GM23338 (cell line): ENCODE measurements around the gene NPHS1. TPM values are rescaled to one million over a fixed set of nuclear protein-coding genes. Genes with fewer than 3 reads are reported as not detected.
A peak's percentile ranks its signal among the peaks of the same experiment; 100 is the strongest.

Experiments used
- ATAC-seq: fragments of 200-7000 bp; cut with Tn5 transposase; 3 replicates; pipeline ENCODE4 v1.9.1; 2020
- DNase-seq: peaks from one replicate; pipeline ENCODE4 v3.0.0-alpha.2; 2015; ENCODE audit warnings: low spot score
- H2AFZ ChIP-seq: fragments of 200-600 bp; sonication (generic); 2 replicates; pipeline ENCODE4 v1.8.0; 2016; ENCODE audit warnings: antibody characterized with exemption, mild to moderate bottlenecking, moderate library complexity
- H3F3A ChIP-seq: fragments of 200-600 bp; sonication (generic); replicated peaks from 2 replicates; pipeline ENCODE4 v1.8.0; 2017; ENCODE audit warnings: antibody characterized with exemption, mixed run types, low read depth
- H3K27ac ChIP-seq: fragments of 200-600 bp; sonication (generic); 2 replicates; pipeline ENCODE4 v1.6.1; 2016; ENCODE audit warnings: low read depth
- H3K27me3 ChIP-seq: fragments of 200-600 bp; sonication (generic); 2 replicates; pipeline ENCODE4 v1.8.0; 2016; ENCODE audit warnings: mild to moderate bottlenecking, mixed run types, moderate library complexity; ENCODE audit not compliant: insufficient read depth
- H3K36me3 ChIP-seq: fragments of 200-600 bp; sonication (generic); 2 replicates; pipeline ENCODE4 v1.8.0; 2016; ENCODE audit warnings: mild to moderate bottlenecking; ENCODE audit not compliant: insufficient read depth
- H3K4me1 ChIP-seq: fragments of 200-600 bp; sonication (generic); 2 replicates; pipeline ENCODE4 v1.8.0; 2016; ENCODE audit warnings: mild to moderate bottlenecking, moderate library complexity; ENCODE audit not compliant: insufficient read depth
- H3K4me2 ChIP-seq: fragments of 200-600 bp; sonication (generic); 2 replicates; pipeline ENCODE4 v1.7.1; 2017; ENCODE audit warnings: mixed run types
- H3K4me3 ChIP-seq: fragments of 200-600 bp; sonication (generic); 2 replicates; pipeline ENCODE4 v1.6.1; 2016; ENCODE audit warnings: mixed run types
- H3K79me2 ChIP-seq: fragments of 200-600 bp; sonication (generic); replicated peaks from 2 replicates; pipeline ENCODE4 v1.8.0; 2017; ENCODE audit warnings: mild to moderate bottlenecking; ENCODE audit not compliant: insufficient read depth
- H3K9me2 ChIP-seq: fragments of 200-600 bp; sonication (generic); 2 replicates; pipeline ENCODE4 v1.8.0; 2017; ENCODE audit not compliant: insufficient read depth
- H4K20me1 ChIP-seq: fragments of 200-600 bp; sonication (generic); replicated peaks from 2 replicates; pipeline ENCODE4 v1.8.0; 2017; ENCODE audit warnings: mild to moderate bottlenecking; ENCODE audit not compliant: insufficient read depth
- H3K27ac Mint-ChIP-seq: 2 replicates; pipeline ENCODE4 v1.8.0; 2020; ENCODE audit warnings: inconsistent platforms, mild to moderate bottlenecking, moderate library complexity, mixed read lengths
- H3K27me3 Mint-ChIP-seq: 3 replicates; pipeline ENCODE4 v1.8.0; 2022; ENCODE audit warnings: low read depth, mild to moderate bottlenecking, moderate library complexity, mixed read lengths, inconsistent platforms; ENCODE audit not compliant: insufficient read depth, poor library complexity
- H3K36me3 Mint-ChIP-seq: 3 replicates; pipeline ENCODE4 v1.8.0; 2021; ENCODE audit warnings: low read depth, mild to moderate bottlenecking, inconsistent platforms, moderate library complexity, mixed read lengths
- H3K4me1 Mint-ChIP-seq: 3 replicates; pipeline ENCODE4 v1.8.0; 2020; ENCODE audit warnings: mild to moderate bottlenecking, inconsistent platforms, mixed read lengths
- H3K4me3 Mint-ChIP-seq: 3 replicates; pipeline ENCODE4 v1.8.0; 2021; ENCODE audit warnings: moderate library complexity, mild to moderate bottlenecking, inconsistent platforms, mixed read lengths
- H3K9me3 Mint-ChIP-seq: 3 replicates; pipeline ENCODE4 v1.8.0; 2020; ENCODE audit warnings: moderate library complexity, mild to moderate bottlenecking, inconsistent platforms, mixed read lengths
- JUNB ChIP-seq: IDR thresholded peaks from one replicate; pipeline ENCODE4 v1.6.1; 2016; ENCODE audit warnings: antibody characterized with exemption; ENCODE audit not compliant: unreplicated experiment
- NANOG ChIP-seq: IDR thresholded peaks from 2 replicates; pipeline ENCODE4 v1.6.1; 2016; ENCODE audit warnings: antibody characterized with exemption, borderline replicate concordance
- POLR2AphosphoS5 ChIP-seq: IDR thresholded peaks from 2 replicates; pipeline ENCODE4 v1.6.1; 2016; ENCODE audit warnings: antibody characterized with exemption, low read depth
- STAT1 ChIP-seq: IDR thresholded peaks from one replicate; pipeline ENCODE4 v1.6.1; 2016; ENCODE audit warnings: antibody characterized with exemption; ENCODE audit not compliant: unreplicated experiment
- ZNF114 ChIP-seq: fragments of 250-450 bp; sonication (Bioruptor Pico); IDR thresholded peaks from 2 replicates; pipeline ENCODE4 v1.5.0; 2020; ENCODE audit warnings: mild to moderate bottlenecking, moderate library complexity
- polyA plus RNA-seq: library from polyadenylated mRNA; unstranded; fragments of >200 nt; fragmentation: Nextera tagmentation; extraction: Ambion mirVana; gene quantifications from 2 replicates; pipeline ENCODE4 v1.2.1, GENCODE V29; 2016
- total RNA-seq: library from RNA; depleted of rRNA; stranded (reverse); fragments of >200 nt; shearing (Covaris generic); gene quantifications from 2 replicates; pipeline ENCODE4 v1.2.3, GENCODE V29; 2014
- TF ChIP-seq, protein P1 (sequence below): fragments of 250-450 bp; sonication (Bioruptor Pico); IDR thresholded peaks from 2 replicates; pipeline ENCODE4 v1.5.0; 2020; ENCODE audit warnings: mild to moderate bottlenecking, moderate library complexity
- TF ChIP-seq, protein P2 (sequence below): IDR thresholded peaks from one replicate; pipeline ENCODE4 v1.6.1; 2018; ENCODE audit warnings: antibody characterized with exemption; ENCODE audit not compliant: unreplicated experiment
- TF ChIP-seq, protein P3 (sequence below), 2 experiments: fragments of 200-600 bp in 1 of 2; sonication (generic) in 1 of 2; conservative IDR thresholded peaks; 2 replicates each; pipeline versions ENCODE4 v1.5.1 to v1.6.1; 2016 to 2017; ENCODE audit warnings: antibody characterized with exemption in 2 of 2, low read depth in 2 of 2, mild to moderate bottlenecking in 2 of 2, moderate library complexity in 1 of 2

NPHS1 gene
- total and polyA plus RNA-seq, 2 experiments from 2014 or later = 1.0 to 1.3 TPM

DNA sequence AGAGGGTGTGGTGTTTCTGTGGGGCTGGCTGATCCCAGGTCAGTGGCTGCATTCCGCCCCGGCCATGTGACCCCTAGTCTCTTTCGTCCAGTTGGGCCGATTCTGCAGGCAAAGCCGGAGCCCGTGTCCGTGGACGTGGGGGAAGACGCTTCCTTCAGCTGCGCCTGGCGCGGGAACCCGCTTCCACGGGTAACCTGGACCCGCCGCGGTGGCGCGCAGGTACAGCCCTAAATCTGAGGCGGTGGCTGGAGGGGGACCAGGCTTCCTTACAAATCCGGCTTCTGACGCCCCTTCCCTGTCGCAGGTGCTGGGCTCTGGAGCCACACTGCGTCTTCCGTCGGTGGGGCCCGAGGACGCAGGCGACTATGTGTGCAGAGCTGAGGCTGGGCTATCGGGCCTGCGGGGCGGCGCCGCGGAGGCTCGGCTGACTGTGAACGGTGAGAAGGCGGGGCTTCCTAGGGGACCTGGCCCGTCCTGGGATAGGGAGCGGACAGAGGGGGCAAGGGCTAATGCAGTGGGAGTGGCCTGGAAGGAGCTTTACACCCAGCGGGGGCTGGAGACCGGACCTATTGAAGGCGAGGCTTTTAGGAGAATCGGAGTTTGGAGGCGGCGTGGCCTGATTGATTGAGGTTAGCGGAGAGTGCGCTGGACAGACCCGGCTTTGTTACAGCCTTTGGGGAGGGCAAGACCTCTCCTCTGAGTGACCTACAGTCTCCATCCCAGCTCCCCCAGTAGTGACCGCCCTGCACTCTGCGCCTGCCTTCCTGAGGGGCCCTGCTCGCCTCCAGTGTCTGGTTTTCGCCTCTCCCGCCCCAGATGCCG lies 8.7 kb upstream of the NPHS1 start:
- peaks cover 4% of the 10 kb centered on the region; the same call in 2 of the 3 replicates for H3K36me3 Mint-ChIP-seq
- H3K4me2 ChIP-seq = peak overlapping the region; percentile 92
- peaks cover 64% of the 10 kb centered on the region for H3K27me3 Mint-ChIP-seq
- no peak overlapping the region for H3K27ac ChIP-seq
- H2AFZ ChIP-seq = peak overlapping the region; percentile 93
- H4K20me1 ChIP-seq = no peaks in the 10 kb centered on the region
- H3K36me3 ChIP-seq = no peaks in the 10 kb centered on the region; the same call in 1 of the 2 replicates
- no peaks in the 10 kb centered on the region; the same call in 2 of the 3 replicates for H3K9me3 Mint-ChIP-seq
- peaks cover 58% of the 10 kb centered on the region for H3K27me3 ChIP-seq
- no peaks in the 10 kb centered on the region for H3F3A ChIP-seq
- H3K4me1 Mint-ChIP-seq = peaks cover 21% of the 10 kb centered on the region
- peak; percentile 98 for DNase-seq
- peak overlapping the region; percentile 72 for H3K4me3 ChIP-seq
- no peaks in the 10 kb centered on the region for H3K9me2 ChIP-seq
- peak; percentile 54 for TF ChIP-seq POLR2AphosphoS5
- TF ChIP-seq, protein P1, sequence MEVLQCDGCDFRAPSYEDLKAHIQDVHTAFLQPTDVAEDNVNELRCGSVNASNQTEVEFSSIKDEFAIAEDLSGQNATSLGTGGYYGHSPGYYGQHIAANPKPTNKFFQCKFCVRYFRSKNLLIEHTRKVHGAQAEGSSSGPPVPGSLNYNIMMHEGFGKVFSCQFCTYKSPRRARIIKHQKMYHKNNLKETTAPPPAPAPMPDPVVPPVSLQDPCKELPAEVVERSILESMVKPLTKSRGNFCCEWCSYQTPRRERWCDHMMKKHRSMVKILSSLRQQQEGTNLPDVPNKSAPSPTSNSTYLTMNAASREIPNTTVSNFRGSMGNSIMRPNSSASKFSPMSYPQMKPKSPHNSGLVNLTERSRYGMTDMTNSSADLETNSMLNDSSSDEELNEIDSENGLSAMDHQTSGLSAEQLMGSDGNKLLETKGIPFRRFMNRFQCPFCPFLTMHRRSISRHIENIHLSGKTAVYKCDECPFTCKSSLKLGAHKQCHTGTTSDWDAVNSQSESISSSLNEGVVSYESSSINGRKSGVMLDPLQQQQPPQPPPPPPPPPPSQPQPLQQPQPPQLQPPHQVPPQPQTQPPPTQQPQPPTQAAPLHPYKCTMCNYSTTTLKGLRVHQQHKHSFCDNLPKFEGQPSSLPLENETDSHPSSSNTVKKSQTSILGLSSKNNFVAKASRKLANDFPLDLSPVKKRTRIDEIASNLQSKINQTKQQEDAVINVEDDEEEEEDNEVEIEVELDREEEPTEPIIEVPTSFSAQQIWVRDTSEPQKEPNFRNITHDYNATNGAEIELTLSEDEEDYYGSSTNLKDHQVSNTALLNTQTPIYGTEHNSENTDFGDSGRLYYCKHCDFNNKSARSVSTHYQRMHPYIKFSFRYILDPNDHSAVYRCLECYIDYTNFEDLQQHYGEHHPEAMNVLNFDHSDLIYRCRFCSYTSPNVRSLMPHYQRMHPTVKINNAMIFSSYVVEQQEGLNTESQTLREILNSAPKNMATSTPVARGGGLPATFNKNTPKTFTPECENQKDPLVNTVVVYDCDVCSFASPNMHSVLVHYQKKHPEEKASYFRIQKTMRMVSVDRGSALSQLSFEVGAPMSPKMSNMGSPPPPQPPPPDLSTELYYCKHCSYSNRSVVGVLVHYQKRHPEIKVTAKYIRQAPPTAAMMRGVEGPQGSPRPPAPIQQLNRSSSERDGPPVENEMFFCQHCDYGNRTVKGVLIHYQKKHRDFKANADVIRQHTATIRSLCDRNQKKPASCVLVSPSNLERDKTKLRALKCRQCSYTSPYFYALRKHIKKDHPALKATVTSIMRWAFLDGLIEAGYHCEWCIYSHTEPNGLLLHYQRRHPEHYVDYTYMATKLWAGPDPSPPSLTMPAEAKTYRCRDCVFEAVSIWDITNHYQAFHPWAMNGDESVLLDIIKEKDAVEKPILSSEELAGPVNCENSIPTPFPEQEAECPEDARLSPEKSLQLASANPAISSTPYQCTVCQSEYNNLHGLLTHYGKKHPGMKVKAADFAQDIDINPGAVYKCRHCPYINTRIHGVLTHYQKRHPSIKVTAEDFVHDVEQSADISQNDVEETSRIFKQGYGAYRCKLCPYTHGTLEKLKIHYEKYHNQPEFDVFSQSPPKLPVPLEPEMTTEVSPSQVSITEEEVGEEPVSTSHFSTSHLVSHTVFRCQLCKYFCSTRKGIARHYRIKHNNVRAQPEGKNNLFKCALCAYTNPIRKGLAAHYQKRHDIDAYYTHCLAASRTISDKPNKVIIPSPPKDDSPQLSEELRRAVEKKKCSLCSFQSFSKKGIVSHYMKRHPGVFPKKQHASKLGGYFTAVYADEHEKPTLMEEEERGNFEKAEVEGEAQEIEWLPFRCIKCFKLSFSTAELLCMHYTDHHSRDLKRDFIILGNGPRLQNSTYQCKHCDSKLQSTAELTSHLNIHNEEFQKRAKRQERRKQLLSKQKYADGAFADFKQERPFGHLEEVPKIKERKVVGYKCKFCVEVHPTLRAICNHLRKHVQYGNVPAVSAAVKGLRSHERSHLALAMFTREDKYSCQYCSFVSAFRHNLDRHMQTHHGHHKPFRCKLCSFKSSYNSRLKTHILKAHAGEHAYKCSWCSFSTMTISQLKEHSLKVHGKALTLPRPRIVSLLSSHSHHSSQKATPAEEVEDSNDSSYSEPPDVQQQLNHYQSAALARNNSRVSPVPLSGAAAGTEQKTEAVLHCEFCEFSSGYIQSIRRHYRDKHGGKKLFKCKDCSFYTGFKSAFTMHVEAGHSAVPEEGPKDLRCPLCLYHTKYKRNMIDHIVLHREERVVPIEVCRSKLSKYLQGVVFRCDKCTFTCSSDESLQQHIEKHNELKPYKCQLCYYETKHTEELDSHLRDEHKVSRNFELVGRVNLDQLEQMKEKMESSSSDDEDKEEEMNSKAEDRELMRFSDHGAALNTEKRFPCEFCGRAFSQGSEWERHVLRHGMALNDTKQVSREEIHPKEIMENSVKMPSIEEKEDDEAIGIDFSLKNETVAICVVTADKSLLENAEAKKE (CRISPR knock-in tag) = no peak
- peaks cover 11% of the 10 kb centered on the region for H3K4me1 ChIP-seq
- ATAC-seq = peak; percentile 87
- no peak overlapping the region for H3K27ac Mint-ChIP-seq
- no peaks in the 10 kb centered on the region for H3K79me2 ChIP-seq
- H3K4me3 Mint-ChIP-seq = peak overlapping the region; percentile 78

DNA sequence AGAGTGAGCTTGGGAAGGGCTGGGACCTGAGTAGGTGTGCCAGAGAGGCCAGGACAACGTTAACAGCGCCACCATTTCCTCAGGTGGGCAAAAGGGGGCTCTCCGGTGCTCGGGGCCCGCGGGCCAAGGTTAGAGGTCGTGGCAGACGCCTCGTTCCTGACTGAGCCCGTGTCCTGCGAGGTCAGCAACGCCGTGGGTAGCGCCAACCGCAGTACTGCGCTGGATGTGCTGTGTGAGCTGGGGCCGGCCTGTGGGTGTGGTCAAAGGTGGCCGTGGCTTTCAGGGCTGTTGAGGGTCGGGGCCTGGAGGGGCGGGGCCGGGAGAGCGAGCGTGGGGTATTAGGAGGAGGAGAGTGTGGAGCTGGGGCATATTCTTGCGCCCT lies 8.1 kb upstream of the NPHS1 start:
- H3K27ac Mint-ChIP-seq = no peak overlapping the region
- H3K4me3 ChIP-seq = peak overlapping the region; percentile 72
- H3K27me3 ChIP-seq = peaks cover 64% of the 10 kb centered on the region
- H3K9me2 ChIP-seq = no peaks in the 10 kb centered on the region
- DNase-seq (peak; percentile 50), ATAC-seq (peak; percentile 14)
- peak overlapping the region; percentile 93 for H2AFZ ChIP-seq
- H3K27ac ChIP-seq = no peak overlapping the region
- H3K4me1 ChIP-seq = peaks cover 15% of the 10 kb centered on the region
- H3F3A ChIP-seq = no peaks in the 10 kb centered on the region
- peaks cover 25% of the 10 kb centered on the region for H3K4me1 Mint-ChIP-seq
- H4K20me1 ChIP-seq = no peaks in the 10 kb centered on the region
- H3K36me3 Mint-ChIP-seq = peaks cover 4% of the 10 kb centered on the region; the same call in 2 of the 3 replicates
- H3K4me2 ChIP-seq = peak overlapping the region; percentile 92
- H3K4me3 Mint-ChIP-seq = peak overlapping the region; percentile 78
- H3K27me3 Mint-ChIP-seq = peaks cover 66% of the 10 kb centered on the region
- no peak for TF ChIP-seq ZNF114 (CRISPR knock-in tag)
- no peak for TF ChIP-seq STAT1
- TF ChIP-seq, protein P2, sequence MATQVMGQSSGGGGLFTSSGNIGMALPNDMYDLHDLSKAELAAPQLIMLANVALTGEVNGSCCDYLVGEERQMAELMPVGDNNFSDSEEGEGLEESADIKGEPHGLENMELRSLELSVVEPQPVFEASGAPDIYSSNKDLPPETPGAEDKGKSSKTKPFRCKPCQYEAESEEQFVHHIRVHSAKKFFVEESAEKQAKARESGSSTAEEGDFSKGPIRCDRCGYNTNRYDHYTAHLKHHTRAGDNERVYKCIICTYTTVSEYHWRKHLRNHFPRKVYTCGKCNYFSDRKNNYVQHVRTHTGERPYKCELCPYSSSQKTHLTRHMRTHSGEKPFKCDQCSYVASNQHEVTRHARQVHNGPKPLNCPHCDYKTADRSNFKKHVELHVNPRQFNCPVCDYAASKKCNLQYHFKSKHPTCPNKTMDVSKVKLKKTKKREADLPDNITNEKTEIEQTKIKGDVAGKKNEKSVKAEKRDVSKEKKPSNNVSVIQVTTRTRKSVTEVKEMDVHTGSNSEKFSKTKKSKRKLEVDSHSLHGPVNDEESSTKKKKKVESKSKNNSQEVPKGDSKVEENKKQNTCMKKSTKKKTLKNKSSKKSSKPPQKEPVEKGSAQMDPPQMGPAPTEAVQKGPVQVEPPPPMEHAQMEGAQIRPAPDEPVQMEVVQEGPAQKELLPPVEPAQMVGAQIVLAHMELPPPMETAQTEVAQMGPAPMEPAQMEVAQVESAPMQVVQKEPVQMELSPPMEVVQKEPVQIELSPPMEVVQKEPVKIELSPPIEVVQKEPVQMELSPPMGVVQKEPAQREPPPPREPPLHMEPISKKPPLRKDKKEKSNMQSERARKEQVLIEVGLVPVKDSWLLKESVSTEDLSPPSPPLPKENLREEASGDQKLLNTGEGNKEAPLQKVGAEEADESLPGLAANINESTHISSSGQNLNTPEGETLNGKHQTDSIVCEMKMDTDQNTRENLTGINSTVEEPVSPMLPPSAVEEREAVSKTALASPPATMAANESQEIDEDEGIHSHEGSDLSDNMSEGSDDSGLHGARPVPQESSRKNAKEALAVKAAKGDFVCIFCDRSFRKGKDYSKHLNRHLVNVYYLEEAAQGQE = no peak
- no peak for TF ChIP-seq JUNB
- TF ChIP-seq, protein P3, sequence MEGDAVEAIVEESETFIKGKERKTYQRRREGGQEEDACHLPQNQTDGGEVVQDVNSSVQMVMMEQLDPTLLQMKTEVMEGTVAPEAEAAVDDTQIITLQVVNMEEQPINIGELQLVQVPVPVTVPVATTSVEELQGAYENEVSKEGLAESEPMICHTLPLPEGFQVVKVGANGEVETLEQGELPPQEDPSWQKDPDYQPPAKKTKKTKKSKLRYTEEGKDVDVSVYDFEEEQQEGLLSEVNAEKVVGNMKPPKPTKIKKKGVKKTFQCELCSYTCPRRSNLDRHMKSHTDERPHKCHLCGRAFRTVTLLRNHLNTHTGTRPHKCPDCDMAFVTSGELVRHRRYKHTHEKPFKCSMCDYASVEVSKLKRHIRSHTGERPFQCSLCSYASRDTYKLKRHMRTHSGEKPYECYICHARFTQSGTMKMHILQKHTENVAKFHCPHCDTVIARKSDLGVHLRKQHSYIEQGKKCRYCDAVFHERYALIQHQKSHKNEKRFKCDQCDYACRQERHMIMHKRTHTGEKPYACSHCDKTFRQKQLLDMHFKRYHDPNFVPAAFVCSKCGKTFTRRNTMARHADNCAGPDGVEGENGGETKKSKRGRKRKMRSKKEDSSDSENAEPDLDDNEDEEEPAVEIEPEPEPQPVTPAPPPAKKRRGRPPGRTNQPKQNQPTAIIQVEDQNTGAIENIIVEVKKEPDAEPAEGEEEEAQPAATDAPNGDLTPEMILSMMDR (conservative IDR thresholded peaks at IDR 0.05; ENCODE audit: low read depth in 2 of 2) = peak in 1 of 2 experiments; percentile 53; a peak in 2 of 4 replicates
- TF ChIP-seq NANOG = no peak
- no peak for TF ChIP-seq POLR2AphosphoS5
- no peaks in the 10 kb centered on the region; the same call in 1 of the 2 replicates for H3K36me3 ChIP-seq
- no peaks in the 10 kb centered on the region for H3K79me2 ChIP-seq
- H3K9me3 Mint-ChIP-seq = no peaks in the 10 kb centered on the region; the same call in 2 of the 3 replicates
